DOHH2 (cell line): ENCODE results near the gene MFN2.

ENCODE experiments used
- CTCF ChIP-seq: fragments of 200-600 bp; sonication (generic); IDR thresholded peaks from one replicate; pipeline ENCODE4 v1.5.1; 2014; ENCODE audit warnings: antibody characterized with exemption, mild to moderate bottlenecking, low read depth, low read length; ENCODE audit not compliant: poor library complexity, severe bottlenecking
- EZH2phosphoT487 ChIP-seq: fragments of 200-600 bp; sonication (generic); IDR thresholded peaks from 2 replicates; pipeline ENCODE4 v1.6.1; 2017; ENCODE audit warnings: borderline replicate concordance, mild to moderate bottlenecking, antibody characterized with exemption, low read length, moderate library complexity, mixed read lengths

- TF ChIP-seq CTCF (peak; percentile 80), EZH2phosphoT487 (no peak)
Measured at GRCh38 chr1:12031039-12031980, 51.1 kb downstream of the MFN2 start.
